ENCODE results near the gene GABBR1. TPM values are rescaled to one million over a fixed set of nuclear protein-coding genes. Genes with fewer than 3 reads are reported as not detected.

GABBR1 gene
- total RNA-seq, 4 donors from 2014 or later = 20.4 to 34.3 (median 23.8) TPM

DNA sequence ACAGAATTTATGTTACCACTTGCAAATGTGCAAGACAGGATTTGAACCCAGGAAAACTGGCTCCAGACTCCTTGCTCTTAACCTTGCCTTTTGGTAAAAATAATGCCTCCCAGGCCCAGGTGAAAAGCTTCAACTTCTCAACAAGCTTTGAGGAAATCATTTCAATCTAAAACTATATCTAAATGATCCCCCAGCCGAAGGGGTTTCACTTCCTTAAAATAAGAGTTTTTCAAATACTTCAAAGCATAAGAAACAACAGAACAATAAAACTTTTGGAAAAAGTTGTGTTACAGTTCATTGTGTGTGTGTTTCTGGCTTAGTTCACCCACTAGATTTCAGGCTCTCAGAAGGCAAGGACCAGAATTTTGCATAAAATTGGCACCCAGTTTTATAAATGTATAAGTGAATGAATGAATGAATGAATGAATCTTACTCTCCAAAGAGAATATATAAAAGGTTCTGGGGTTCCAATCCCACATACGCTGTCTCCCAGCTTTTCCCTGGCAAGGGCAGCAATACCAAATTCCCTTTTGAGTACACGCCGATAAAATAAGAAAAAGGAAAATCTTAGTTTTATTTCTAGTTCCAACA lies 42.7 kb downstream of the GABBR1 start:
- no peak for DNase-seq
- H3K4me1 ChIP-seq = peaks cover 0 to 6% of the 10 kb centered on the region in 2 donors
- intact Hi-C loops (cut with DNase I) = no loop called here
- H3K27ac ChIP-seq = no peak overlapping the region
- no peaks in the 10 kb centered on the region for H3K27me3 ChIP-seq
- TF ChIP-seq POLR2A (IDR thresholded peaks at IDR 0.05) = no peak
- no peak for TF ChIP-seq CTCF (IDR thresholded peaks at IDR 0.05)
- 90 to 92% methylated on average over 4 of the region's 4 CpGs for WGBS, 2 donors
- no peaks in the 10 kb centered on the region for H3K9me3 ChIP-seq
- no peak overlapping the region for H3K4me3 ChIP-seq (replicated peaks in 1 of 3)
- H3K36me3 ChIP-seq = no peaks in the 10 kb centered on the region

DNA sequence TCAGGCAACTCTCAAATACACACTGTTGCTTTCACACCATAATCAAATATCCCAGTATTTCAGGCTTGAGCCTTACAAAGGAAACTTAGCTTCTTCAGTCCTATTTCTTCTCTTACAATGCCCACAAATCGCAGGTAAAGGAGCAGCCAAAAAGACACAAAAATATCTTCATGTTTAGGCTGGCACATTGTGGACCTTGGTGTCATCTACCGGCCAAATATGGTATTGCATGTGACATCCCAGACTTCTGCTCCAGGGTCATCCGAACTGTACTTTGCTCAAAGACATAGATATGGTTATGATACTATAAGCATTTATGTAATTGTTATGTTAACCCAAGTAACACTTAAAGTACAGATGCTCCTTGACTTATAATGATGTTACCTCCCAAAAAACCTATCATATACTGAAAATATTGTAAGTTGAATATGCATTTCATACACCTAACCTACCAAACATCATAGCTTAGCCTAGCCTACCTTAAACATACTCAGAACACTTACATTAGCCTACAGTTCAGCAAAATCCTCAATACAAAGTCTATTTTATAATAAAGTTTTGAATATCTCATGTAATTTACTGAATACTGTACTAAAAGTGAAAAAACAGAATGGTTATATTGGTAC lies 43.4 kb downstream of the GABBR1 start:
- intact Hi-C loops (cut with DNase I) = loop anchor here (5.0 kb wide), 1 partner anchor 902 kb away; no protein-coding TSS in a partner anchor
- Histone ChIP-seq H3K27me3 (no peaks in the 10 kb centered on the region), H3K4me1 (peaks cover 0 to 6% of the 10 kb centered on the region in 2 donors), H3K27ac (no peak overlapping the region), H3K4me3 (replicated peaks in 1 of 3) (no peak overlapping the region), H3K36me3 (no peaks in the 10 kb centered on the region), H3K9me3 (no peaks in the 10 kb centered on the region)
- TF ChIP-seq CTCF (IDR thresholded peaks at IDR 0.05) (peak; percentile 84 to 98 (median 88)), POLR2A (IDR thresholded peaks at IDR 0.05) (no peak)
- DNase-seq = peak; percentile 17 to 29
- 6 to 12% methylated on average over 3 of the region's 3 CpGs for WGBS, 2 donors

- intact Hi-C loops (cut with DNase I) = loop anchor here (5.0 kb wide), 1 partner anchor 898 kb away; no protein-coding TSS in a partner anchor
- Histone ChIP-seq H3K36me3 (no peaks in the 10 kb centered on the region), H3K27ac (no peak within 1 kb of the TSS), H3K9me3 (no peaks in the 10 kb centered on the region), H3K27me3 (no peaks in the 10 kb centered on the region), H3K4me3 (replicated peaks in 1 of 3) (no peak within 1 kb of the TSS), H3K4me1 (no peaks in the 10 kb centered on the region)
- DNase-seq = no peak
- TF ChIP-seq POLR2A (IDR thresholded peaks at IDR 0.05) (no peak), CTCF (IDR thresholded peaks at IDR 0.05) (no peak)
Observed at GRCh38 chr6:29584821-29585220, 48.2 kb downstream of the GABBR1 start, which contains the start of gene OR2H2. Gene OR2H2 (plus strand): TSS chr6:29585121. CDS start chr6:29587945, 2,824 bp downstream.

DNA sequence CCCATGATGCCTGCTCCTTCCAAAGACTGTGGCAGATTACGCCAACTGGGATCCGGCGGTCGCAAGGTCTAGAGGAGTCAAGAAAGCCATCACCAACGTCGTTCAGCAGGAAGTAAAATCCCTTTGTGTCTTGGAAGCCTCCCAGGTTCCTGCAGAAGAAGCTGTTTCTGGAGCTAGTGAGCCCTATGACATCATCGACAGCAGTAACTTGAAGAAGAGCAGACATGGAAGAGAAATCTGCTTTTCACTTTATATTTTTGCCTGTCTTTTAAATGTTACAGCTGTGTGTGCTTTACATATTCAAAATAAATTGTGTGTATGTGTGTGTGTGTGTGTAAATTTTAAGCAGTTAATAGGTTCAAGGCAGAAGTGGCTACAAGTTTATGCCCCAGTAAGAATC lies 55.4 kb downstream of the GABBR1 start:
- H3K27me3 ChIP-seq = no peaks in the 10 kb centered on the region
- DNase-seq = no peak
- no peak overlapping the region for H3K4me3 ChIP-seq (replicated peaks in 1 of 3)
- no peaks in the 10 kb centered on the region for H3K36me3 ChIP-seq
- no peaks in the 10 kb centered on the region for H3K4me1 ChIP-seq
- TF ChIP-seq POLR2A (IDR thresholded peaks at IDR 0.05) (no peak), CTCF (IDR thresholded peaks at IDR 0.05) (no peak)
- no peak overlapping the region for H3K27ac ChIP-seq
- WGBS, 2 donors = 68 to 82% methylated on average over 7 of the region's 7 CpGs
- H3K9me3 ChIP-seq = no peaks in the 10 kb centered on the region
- intact Hi-C loops (cut with DNase I) = no loop called here

- intact Hi-C loops (cut with DNase I) = no loop called here
Observed at GRCh38 chr6:29576056-29576455, 56.9 kb downstream of the GABBR1 start.

More at GRCh38 chr6:29576056-29576455, 56.9 kb downstream of the GABBR1 start:
- no peak for DNase-seq
- Histone ChIP-seq H3K9me3 (no peaks in the 10 kb centered on the region), H3K4me1 (no peaks in the 10 kb centered on the region), H3K27me3 (no peaks in the 10 kb centered on the region), H3K4me3 (replicated peaks in 1 of 3) (no peak overlapping the region), H3K36me3 (no peaks in the 10 kb centered on the region), H3K27ac (no peak overlapping the region)
- TF ChIP-seq CTCF (IDR thresholded peaks at IDR 0.05) (no peak), POLR2A (IDR thresholded peaks at IDR 0.05) (no peak)
